ENCODE data around the gene RNF213.

- TF ChIP-seq, protein P1, sequence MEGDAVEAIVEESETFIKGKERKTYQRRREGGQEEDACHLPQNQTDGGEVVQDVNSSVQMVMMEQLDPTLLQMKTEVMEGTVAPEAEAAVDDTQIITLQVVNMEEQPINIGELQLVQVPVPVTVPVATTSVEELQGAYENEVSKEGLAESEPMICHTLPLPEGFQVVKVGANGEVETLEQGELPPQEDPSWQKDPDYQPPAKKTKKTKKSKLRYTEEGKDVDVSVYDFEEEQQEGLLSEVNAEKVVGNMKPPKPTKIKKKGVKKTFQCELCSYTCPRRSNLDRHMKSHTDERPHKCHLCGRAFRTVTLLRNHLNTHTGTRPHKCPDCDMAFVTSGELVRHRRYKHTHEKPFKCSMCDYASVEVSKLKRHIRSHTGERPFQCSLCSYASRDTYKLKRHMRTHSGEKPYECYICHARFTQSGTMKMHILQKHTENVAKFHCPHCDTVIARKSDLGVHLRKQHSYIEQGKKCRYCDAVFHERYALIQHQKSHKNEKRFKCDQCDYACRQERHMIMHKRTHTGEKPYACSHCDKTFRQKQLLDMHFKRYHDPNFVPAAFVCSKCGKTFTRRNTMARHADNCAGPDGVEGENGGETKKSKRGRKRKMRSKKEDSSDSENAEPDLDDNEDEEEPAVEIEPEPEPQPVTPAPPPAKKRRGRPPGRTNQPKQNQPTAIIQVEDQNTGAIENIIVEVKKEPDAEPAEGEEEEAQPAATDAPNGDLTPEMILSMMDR (IDR thresholded peaks at IDR 0.05; ENCODE audit: control extremely low read depth in 1 of 3, insufficient read depth in 1 of 3, low read depth in 1 of 3, low read length in 3 of 3) = no peak
- TF ChIP-seq EP300 (IDR thresholded peaks at IDR 0.05; ENCODE audit: borderline replicate concordance in 1 of 2, low read depth in 2 of 2, low read length in 2 of 2) (no peak), EZH2 (IDR thresholded peaks at IDR 0.05; ENCODE audit: low read depth, low read length, severe bottlenecking) (no peak), TBP (IDR thresholded peaks at IDR 0.05; ENCODE audit: low read depth, low read length) (no peak), HDAC2 (IDR thresholded peaks at IDR 0.05; ENCODE audit: borderline replicate concordance in 1 of 2, low read depth in 2 of 2, low read length in 2 of 2) (no peak), RBBP5 (IDR thresholded peaks at IDR 0.05; ENCODE audit: borderline replicate concordance, low read depth, low read length) (no peak), POLR2A (IDR thresholded peaks at IDR 0.05; ENCODE audit: control extremely low read depth in 1 of 2, low read depth in 2 of 2, low read length in 2 of 2) (no peak)
These were observed 157.9 kb downstream of the RNF213 start for GRCh38 chr17:80418589-80418988.

All from H1 (cell line).